C4-2B (cell line): ENCODE results near the gene EREG.

Experiments
- CTCF ChIP-seq: fragments of 450-650 bp; conservative IDR thresholded peaks from 2 replicates; pipeline ENCODE4 v1.5.1; 2017; ENCODE audit warnings: mild to moderate bottlenecking
- ZFX ChIP-seq: fragments of 450-650 bp; IDR thresholded peaks from 2 replicates; pipeline ENCODE4 v1.6.1; 2017

DNA sequence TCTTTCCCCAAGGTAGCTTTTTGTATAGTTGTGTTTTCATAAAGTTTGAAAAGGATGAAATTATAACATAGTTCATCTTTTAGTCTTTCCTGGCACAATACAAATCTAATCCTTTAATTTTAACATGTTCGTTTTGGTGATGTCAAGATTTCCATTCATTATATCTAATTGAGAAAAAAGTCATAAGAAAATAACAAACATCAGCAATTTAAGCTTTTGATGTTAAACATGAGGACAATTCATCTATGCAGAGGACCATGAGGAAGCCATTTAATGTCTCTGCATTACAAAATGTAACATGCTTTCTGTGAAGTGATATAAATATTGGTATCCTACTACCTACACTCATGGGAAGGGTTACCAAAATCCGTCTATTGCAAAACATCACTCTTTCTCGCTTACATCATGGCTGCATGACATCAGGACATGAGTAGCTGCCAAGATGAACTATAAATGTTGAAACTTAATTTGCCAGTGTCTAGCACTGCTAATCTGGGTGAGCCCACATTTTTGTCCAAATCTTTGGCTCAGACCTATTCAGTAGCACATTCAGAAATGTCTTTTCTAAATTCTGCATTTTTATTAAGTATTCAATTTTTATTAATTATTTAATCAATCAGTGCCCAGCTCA, 47.2 kb upstream of the EREG start:
- TF ChIP-seq CTCF (no peak), ZFX (no peak)
